GM12878 (cell line): ENCODE measurements around the gene PCDHGC5. TPM values are rescaled to one million over a fixed set of nuclear protein-coding genes. Genes with fewer than 3 reads are reported as not detected.

Source experiments
- BCLAF1 ChIP-seq: fragments of 450-650 bp; IDR thresholded peaks from 2 replicates; pipeline ENCODE4 v1.6.1; 2017; ENCODE audit warnings: antibody characterized with exemption, mild to moderate bottlenecking, moderate library complexity
- CREM ChIP-seq: IDR thresholded peaks from 2 replicates; pipeline ENCODE4 v1.6.1; 2014; ENCODE audit warnings: antibody characterized with exemption, low read depth
- EED ChIP-seq: sonication (generic); IDR thresholded peaks from 2 replicates; pipeline ENCODE4 v1.6.1; 2016; ENCODE audit warnings: antibody characterized with exemption, low read depth
- IKZF1 ChIP-seq: fragments of 450-650 bp; conservative IDR thresholded peaks from 2 replicates; pipeline ENCODE4 v1.6.1; 2017; ENCODE audit warnings: antibody characterized with exemption, mild to moderate bottlenecking
- IKZF2 ChIP-seq, 2 experiments: fragments of 450-650 bp; IDR thresholded peaks; 2 replicates each; pipeline ENCODE4 v1.6.1; 2017; ENCODE audit warnings: mild to moderate bottlenecking in 2 of 2, moderate library complexity in 2 of 2
- JUNB ChIP-seq: IDR thresholded peaks from 2 replicates; pipeline ENCODE4 v1.6.1; 2016; ENCODE audit warnings: antibody characterized with exemption, mild to moderate bottlenecking
- MLLT1 ChIP-seq: fragments of 450-650 bp; IDR thresholded peaks from 2 replicates; pipeline ENCODE4 v1.6.1; 2016; ENCODE audit warnings: mild to moderate bottlenecking
- SP1 ChIP-seq: IDR thresholded peaks from one replicate; pipeline ENCODE4 v1.6.1; 2011; ENCODE audit warnings: low read depth, low read length
- SPI1 ChIP-seq: IDR thresholded peaks from 2 replicates; pipeline ENCODE4 v1.6.1; 2011; ENCODE audit warnings: low read depth, mild to moderate bottlenecking, low read length, moderate library complexity, borderline replicate concordance; ENCODE audit not compliant: insufficient read depth
- YBX1 ChIP-seq: fragments of 450-650 bp; IDR thresholded peaks from 2 replicates; pipeline ENCODE4 v1.6.1; 2016; ENCODE audit warnings: antibody characterized with exemption
- ZNF622 ChIP-seq: fragments of 450-650 bp; IDR thresholded peaks from 2 replicates; pipeline ENCODE4 v1.6.1; 2017; ENCODE audit warnings: mild to moderate bottlenecking, inconsistent platforms
- ZNF687 ChIP-seq: fragments of 450-650 bp; IDR thresholded peaks from 2 replicates; pipeline ENCODE4 v1.6.1; 2017; ENCODE audit warnings: mild to moderate bottlenecking, moderate library complexity
- polyA plus RNA-seq, 11 experiments: library from polyadenylated mRNA; depleted of rRNA in 4 of 11; unstranded in 6 of 11; stranded (reverse) in 5 of 11; fragments of >200 nt; fragmentation: Nextera tagmentation in 4 of 11; fragmentation: Illumina TruSeq in 1 of 11; extraction: Ambion mirVana in 4 of 11; extraction: Trizol in 1 of 11; gene quantifications; 1 replicate in 1 of 11; 2 replicates in 10 of 11; pipeline versions ENCODE4 v1.2.1 to v1.2.3, GENCODE V29; 2011 to 2016; ENCODE audit warnings: inconsistent platforms in 2 of 11, missing spikeins in 2 of 11, low read depth in 1 of 11
- total RNA-seq, 4 experiments: library from RNA; depleted of rRNA in 3 of 4; stranded (reverse); fragments of >200 nt in 3 of 4; fragmentation: Illumina TruSeq in 1 of 4; extraction: Trizol in 1 of 4; gene quantifications; 2 replicates each; pipeline versions ENCODE4 v1.2.1 to v1.2.3, GENCODE V29; 2013 to 2021
- TF ChIP-seq, protein P1 (sequence below), 3 experiments: IDR thresholded peaks in 2 of 3; conservative IDR thresholded peaks in 1 of 3; 2 replicates each; pipeline ENCODE4 v1.5.1; 2011; ENCODE audit warnings: low read depth in 3 of 3, low read length in 3 of 3, mild to moderate bottlenecking in 3 of 3, control low read depth in 2 of 3, moderate library complexity in 2 of 3, inconsistent platforms in 1 of 3, mixed read lengths in 1 of 3; ENCODE audit not compliant: control insufficient read depth in 2 of 3, insufficient read depth in 1 of 3; ENCODE audit errors: extremely low read depth in 1 of 3
- TF ChIP-seq, protein P2 (sequence below): fragments of 150-350 bp; IDR thresholded peaks from 2 replicates; pipeline ENCODE4 v1.6.1; 2014; ENCODE audit warnings: mild to moderate bottlenecking, low read depth, low read length
- TF ChIP-seq, protein P3 (sequence below): IDR thresholded peaks from 2 replicates; pipeline ENCODE4 v1.6.1; 2011; ENCODE audit warnings: borderline replicate concordance, low read depth, mild to moderate bottlenecking, moderate library complexity, low read length; ENCODE audit not compliant: insufficient read depth, poor library complexity, severe bottlenecking

Gene PCDHGC5
- total and polyA plus RNA-seq, 10 of the 15 experiments (the other 5 are each of a cell fraction or from before 2014, with no cell fraction given): 0.05 to 0.87 (median 0.18) TPM; not detected in 2

DNA sequence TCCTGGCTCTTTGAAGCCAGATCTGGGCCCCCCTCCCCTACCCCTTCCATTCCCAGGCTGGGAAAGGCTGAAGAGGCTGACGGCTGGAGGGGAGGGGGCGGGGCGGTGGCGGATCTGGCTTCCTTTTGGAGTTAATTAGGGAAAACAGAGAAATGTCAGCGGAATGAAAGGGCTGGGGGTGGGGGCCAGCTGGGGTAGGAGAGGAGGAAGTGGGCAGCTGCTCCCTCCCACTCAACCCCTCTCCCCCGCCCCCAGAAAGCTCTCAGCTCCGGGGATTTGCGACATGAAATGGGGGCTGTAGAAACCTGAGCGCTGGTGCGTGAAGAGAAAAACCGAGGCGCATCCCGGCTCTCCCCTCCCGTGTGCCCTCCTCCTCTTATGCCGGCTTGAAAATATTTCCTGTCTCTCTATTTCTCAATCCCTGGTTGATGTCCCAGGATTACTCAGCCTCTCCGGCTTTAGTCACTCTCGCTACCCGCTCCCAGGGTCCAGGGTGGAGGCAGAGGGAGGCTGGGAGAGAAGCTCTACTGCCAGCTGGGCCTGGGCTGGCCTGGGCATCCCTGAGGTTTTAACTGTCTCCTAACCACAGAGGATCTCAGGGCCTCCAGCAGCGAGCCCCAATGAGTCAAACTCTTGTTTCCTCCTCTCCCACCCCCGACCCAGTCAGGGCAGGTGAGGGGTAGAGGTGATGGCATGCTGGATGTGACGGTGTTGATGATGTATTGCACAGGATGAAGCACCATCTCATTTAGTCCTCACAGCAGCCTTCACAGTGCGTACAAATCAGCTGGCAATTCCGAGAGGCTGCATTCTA, 20.1 kb downstream of the PCDHGC5 start (continued):
- TF ChIP-seq CREM: peak; percentile 89
- TF ChIP-seq ZNF687: 0 out of 2 replicates have a peak, but pooled peaks have one; percentile 16
- no peak for TF ChIP-seq SP1
- TF ChIP-seq IKZF2 (IDR thresholded peaks at IDR 0.05): peak; percentile 42 to 67; a peak in 3 of 4 replicates
- TF ChIP-seq IKZF1: peak; percentile 66
- TF ChIP-seq EED: peak; percentile 91
- TF ChIP-seq, protein P1, sequence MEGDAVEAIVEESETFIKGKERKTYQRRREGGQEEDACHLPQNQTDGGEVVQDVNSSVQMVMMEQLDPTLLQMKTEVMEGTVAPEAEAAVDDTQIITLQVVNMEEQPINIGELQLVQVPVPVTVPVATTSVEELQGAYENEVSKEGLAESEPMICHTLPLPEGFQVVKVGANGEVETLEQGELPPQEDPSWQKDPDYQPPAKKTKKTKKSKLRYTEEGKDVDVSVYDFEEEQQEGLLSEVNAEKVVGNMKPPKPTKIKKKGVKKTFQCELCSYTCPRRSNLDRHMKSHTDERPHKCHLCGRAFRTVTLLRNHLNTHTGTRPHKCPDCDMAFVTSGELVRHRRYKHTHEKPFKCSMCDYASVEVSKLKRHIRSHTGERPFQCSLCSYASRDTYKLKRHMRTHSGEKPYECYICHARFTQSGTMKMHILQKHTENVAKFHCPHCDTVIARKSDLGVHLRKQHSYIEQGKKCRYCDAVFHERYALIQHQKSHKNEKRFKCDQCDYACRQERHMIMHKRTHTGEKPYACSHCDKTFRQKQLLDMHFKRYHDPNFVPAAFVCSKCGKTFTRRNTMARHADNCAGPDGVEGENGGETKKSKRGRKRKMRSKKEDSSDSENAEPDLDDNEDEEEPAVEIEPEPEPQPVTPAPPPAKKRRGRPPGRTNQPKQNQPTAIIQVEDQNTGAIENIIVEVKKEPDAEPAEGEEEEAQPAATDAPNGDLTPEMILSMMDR (IDR thresholded peaks at IDR 0.05 in 2 of 3, conservative IDR thresholded peaks at IDR 0.05 in 1 of 3; ENCODE audit: control insufficient read depth in 2 of 3, extremely low read depth in 1 of 3, insufficient read depth in 1 of 3, low read depth in 3 of 3, low read length in 3 of 3): no peak
- no peak for TF ChIP-seq JUNB
- TF ChIP-seq BCLAF1: no peak
- TF ChIP-seq, protein P2, sequence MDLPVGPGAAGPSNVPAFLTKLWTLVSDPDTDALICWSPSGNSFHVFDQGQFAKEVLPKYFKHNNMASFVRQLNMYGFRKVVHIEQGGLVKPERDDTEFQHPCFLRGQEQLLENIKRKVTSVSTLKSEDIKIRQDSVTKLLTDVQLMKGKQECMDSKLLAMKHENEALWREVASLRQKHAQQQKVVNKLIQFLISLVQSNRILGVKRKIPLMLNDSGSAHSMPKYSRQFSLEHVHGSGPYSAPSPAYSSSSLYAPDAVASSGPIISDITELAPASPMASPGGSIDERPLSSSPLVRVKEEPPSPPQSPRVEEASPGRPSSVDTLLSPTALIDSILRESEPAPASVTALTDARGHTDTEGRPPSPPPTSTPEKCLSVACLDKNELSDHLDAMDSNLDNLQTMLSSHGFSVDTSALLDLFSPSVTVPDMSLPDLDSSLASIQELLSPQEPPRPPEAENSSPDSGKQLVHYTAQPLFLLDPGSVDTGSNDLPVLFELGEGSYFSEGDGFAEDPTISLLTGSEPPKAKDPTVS: no peak
- no peak for TF ChIP-seq ZNF622
- 0 out of 2 replicates have a peak, but pooled peaks have one; percentile 6 for TF ChIP-seq SPI1
- TF ChIP-seq YBX1: no peak
- TF ChIP-seq, protein P3, sequence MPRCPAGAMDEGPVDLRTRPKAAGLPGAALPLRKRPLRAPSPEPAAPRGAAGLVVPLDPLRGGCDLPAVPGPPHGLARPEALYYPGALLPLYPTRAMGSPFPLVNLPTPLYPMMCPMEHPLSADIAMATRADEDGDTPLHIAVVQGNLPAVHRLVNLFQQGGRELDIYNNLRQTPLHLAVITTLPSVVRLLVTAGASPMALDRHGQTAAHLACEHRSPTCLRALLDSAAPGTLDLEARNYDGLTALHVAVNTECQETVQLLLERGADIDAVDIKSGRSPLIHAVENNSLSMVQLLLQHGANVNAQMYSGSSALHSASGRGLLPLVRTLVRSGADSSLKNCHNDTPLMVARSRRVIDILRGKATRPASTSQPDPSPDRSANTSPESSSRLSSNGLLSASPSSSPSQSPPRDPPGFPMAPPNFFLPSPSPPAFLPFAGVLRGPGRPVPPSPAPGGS: peak; percentile 27
- 0 out of 2 replicates have a peak, but pooled peaks have one; percentile 17 for TF ChIP-seq MLLT1
